ENCODE results near the gene FRS2. TPM values are rescaled to one million over a fixed set of nuclear protein-coding genes. Genes with fewer than 3 reads are reported as not detected.

Gene FRS2
- total RNA-seq, 1 donor from 2014 or later: 31.0 TPM

DNA sequence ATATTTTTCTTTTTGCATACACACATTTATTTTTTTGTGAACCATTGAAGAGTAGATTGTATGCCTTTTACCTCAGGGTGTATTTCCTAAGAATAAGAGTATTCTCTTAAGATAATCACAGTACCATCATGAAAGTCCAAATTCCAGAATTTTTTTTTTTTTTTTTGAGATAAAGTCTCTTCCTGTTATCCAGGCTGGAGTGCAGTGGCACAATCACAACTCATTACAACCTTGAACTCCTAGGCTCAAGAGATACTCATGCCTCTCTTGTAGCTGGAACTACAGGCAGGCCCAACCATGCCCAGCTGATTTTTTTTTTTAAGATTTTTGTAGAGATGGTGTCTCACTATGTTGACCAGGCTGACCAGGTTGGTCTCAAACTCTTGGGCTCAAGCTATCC lies 10.9 kb downstream of the FRS2 start:
- no peaks in the 10 kb centered on the region for H3K9me3 ChIP-seq
- no peaks in the 10 kb centered on the region for H3K36me3 ChIP-seq
- DNase-seq (no peak), ATAC-seq (no peak)
- no peak overlapping the region for H3K27ac ChIP-seq
- no peaks in the 10 kb centered on the region for H3K27me3 ChIP-seq
- TF ChIP-seq, protein P1, sequence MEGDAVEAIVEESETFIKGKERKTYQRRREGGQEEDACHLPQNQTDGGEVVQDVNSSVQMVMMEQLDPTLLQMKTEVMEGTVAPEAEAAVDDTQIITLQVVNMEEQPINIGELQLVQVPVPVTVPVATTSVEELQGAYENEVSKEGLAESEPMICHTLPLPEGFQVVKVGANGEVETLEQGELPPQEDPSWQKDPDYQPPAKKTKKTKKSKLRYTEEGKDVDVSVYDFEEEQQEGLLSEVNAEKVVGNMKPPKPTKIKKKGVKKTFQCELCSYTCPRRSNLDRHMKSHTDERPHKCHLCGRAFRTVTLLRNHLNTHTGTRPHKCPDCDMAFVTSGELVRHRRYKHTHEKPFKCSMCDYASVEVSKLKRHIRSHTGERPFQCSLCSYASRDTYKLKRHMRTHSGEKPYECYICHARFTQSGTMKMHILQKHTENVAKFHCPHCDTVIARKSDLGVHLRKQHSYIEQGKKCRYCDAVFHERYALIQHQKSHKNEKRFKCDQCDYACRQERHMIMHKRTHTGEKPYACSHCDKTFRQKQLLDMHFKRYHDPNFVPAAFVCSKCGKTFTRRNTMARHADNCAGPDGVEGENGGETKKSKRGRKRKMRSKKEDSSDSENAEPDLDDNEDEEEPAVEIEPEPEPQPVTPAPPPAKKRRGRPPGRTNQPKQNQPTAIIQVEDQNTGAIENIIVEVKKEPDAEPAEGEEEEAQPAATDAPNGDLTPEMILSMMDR (IDR thresholded peaks at IDR 0.05): no peak
- intact Hi-C loops (cut with DNase I): no loop called here
- H3K4me3 ChIP-seq: no peak overlapping the region
- H3K4me1 ChIP-seq: peaks cover 31% of the 10 kb centered on the region

- TF ChIP-seq, protein P1 (IDR thresholded peaks at IDR 0.05): no peak
- Histone ChIP-seq H3K4me1 (peaks cover 27% of the 10 kb centered on the region), H3K4me3 (no peak overlapping the region), H3K9me3 (no peaks in the 10 kb centered on the region), H3K27ac (no peak overlapping the region), H3K27me3 (no peaks in the 10 kb centered on the region), H3K36me3 (no peaks in the 10 kb centered on the region)
- ATAC-seq (no peak), DNase-seq (no peak)
- intact Hi-C loops (cut with DNase I): no loop called here
Observed at GRCh38 chr12:69483700-69484099, 13.5 kb downstream of the FRS2 start.

DNA sequence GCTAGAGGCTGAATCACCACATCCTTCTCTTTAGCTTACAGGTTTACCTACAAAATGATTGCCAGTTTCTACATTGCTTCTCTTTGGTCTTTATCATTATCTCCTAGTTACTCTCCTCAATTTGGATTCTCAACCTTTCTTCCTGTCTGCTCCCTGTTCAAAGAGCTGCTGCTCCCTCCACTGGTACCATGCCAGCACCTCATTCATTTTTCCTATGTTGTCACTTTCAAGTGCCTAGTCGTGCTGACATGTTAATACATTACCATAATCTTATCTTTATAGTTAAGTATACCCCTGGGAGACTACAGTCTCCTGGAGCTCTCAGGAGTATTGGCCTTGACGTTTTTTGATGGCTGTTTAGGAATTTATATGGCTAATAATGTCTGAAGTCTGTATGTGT lies 14.2 kb downstream of the FRS2 start:
- no peaks in the 10 kb centered on the region for H3K36me3 ChIP-seq
- no peak overlapping the region for H3K27ac ChIP-seq
- TF ChIP-seq, protein P1 (IDR thresholded peaks at IDR 0.05): no peak
- no peaks in the 10 kb centered on the region for H3K9me3 ChIP-seq
- peaks cover 27% of the 10 kb centered on the region for H3K4me1 ChIP-seq
- ATAC-seq (no peak), DNase-seq (no peak)
- no peaks in the 10 kb centered on the region for H3K27me3 ChIP-seq
- no peak overlapping the region for H3K4me3 ChIP-seq
- intact Hi-C loops (cut with DNase I): no loop called here

DNA sequence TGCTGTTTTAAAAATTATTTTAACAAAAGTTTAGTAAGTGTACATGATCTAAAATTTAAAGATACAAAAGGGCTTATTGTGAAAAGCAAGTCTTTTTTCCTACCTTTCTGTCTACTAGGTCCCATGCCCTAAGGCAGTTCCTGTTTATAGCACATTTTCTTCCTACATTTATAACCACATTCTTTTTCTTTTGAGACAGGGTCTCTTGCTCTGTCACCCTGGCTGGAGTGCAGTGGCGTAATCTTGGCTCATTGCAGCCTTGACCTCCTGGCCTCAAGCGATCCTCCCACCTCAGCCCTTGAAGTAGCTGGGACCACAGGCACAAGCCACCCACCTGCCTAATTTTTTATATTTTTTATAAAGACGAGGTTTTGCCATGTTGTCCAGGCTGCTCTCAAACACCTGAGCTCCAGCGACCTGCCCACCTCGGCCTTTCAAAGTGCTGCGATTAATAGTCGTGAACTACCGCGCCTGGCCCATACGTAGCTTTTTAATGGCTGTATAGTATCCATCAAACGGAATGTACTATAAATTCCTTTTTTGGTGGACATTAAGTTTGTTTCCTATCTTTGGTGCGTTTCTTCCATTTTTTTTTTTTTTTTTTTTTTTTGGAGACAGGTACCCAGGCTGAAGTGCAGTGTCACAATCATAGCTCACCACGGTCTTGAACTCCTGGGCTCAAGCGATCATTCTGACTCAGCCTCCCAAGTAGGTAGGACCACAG lies 20.9 kb downstream of the FRS2 start:
- Histone ChIP-seq H3K4me1 (peaks cover 4% of the 10 kb centered on the region), H3K27me3 (no peaks in the 10 kb centered on the region), H3K9me3 (no peaks in the 10 kb centered on the region), H3K27ac (no peak overlapping the region), H3K36me3 (no peaks in the 10 kb centered on the region), H3K4me3 (no peak overlapping the region)
- DNase-seq: no peak
- ATAC-seq: no peak
- intact Hi-C loops (cut with DNase I): no loop called here
- TF ChIP-seq, protein P1 (IDR thresholded peaks at IDR 0.05): no peak

GRCh38 chr12:69492739-69493138 lies 22.6 kb downstream of the FRS2 start:
- TF ChIP-seq, protein P1 (IDR thresholded peaks at IDR 0.05): no peak
- DNase-seq (no peak), ATAC-seq (no peak)
- Histone ChIP-seq H3K9me3 (no peaks in the 10 kb centered on the region), H3K36me3 (no peaks in the 10 kb centered on the region), H3K27me3 (no peaks in the 10 kb centered on the region), H3K4me1 (peaks cover 7% of the 10 kb centered on the region), H3K4me3 (no peak overlapping the region), H3K27ac (no peak overlapping the region)
- intact Hi-C loops (cut with DNase I): no loop called here

DNA sequence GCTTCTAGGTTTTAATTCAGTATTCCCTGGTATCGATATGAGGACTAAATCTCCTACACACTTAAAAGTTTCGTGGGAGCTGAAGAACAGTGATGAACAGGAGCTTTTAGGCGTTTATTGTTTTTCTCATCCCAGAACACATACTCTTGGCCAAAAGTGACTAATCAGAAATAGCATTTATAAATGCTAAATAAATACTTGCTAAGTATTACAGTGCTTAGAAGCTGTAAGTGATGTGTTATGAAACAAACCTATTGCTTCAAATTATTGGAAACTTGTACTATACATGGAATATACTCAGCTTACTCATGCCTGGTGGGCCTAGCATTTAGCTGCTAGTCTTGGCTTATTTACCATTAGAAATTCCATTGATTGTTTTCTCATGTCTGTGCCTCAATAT lies 24.9 kb downstream of the FRS2 start:
- Histone ChIP-seq H3K27me3 (no peaks in the 10 kb centered on the region), H3K4me1 (peaks cover 16% of the 10 kb centered on the region), H3K36me3 (no peaks in the 10 kb centered on the region), H3K4me3 (no peak overlapping the region), H3K27ac (no peak overlapping the region), H3K9me3 (no peaks in the 10 kb centered on the region)
- ATAC-seq (no peak), DNase-seq (no peak)
- TF ChIP-seq, protein P1 (IDR thresholded peaks at IDR 0.05): no peak
- intact Hi-C loops (cut with DNase I): no loop called here
